ENCODE data around the gene LYRM4.

GRCh38 chr6:5125152-5126006 lies 135.4 kb downstream of the LYRM4 start:
- TF ChIP-seq TAF1 (IDR thresholded peaks at IDR 0.05; ENCODE audit: borderline replicate concordance, insufficient read depth, low read length), result no peak
- no peak for TF ChIP-seq REST (IDR thresholded peaks at IDR 0.05; ENCODE audit: insufficient read depth in 1 of 2, low read depth in 2 of 2, low read length in 2 of 2)
